HCT116 (cell line): ENCODE measurements around the gene FA2H. TPM values are rescaled to one million over a fixed set of nuclear protein-coding genes. Genes with fewer than 3 reads are reported as not detected.
"Not testable (repeated sequence)": the region's sequence is repeated elsewhere in the genome, so short reads cannot be mapped to it uniquely, and the experiment has no call there.

Source experiments
- ATAC-seq: fragments of 200-7000 bp; cut with Tn5 transposase; 2 replicates; pipeline ENCODE4 v1.9.1; 2020; ENCODE audit warnings: mild to moderate bottlenecking, moderate library complexity
- BruUV-seq: library from RNA; stranded (reverse); fragments of 400-500 nt; replicated peaks from 2 replicates; lab custom pipeline; 2021; lab: Mats Ljungman, UMichigan
- CTCF ChIA-PET: fragments of 300-600 bp; sonication (Branson Sonifier 250); formaldehyde crosslinking; loops from one replicate; lab custom pipeline; 2021; ENCODE audit warnings: antibody characterized with exemption; lab: Charles Lee
- POLR2A ChIA-PET: fragments of 300-600, 350-600 bp; sonication (Branson Sonifier 250); formaldehyde crosslinking; loops from one replicate; lab custom pipeline; 2021; ENCODE audit warnings: antibody characterized with exemption; lab: Charles Lee
- RAD21 ChIA-PET, 2 experiments: fragments of 300-600 bp; sonication (Branson Sonifier 250); formaldehyde crosslinking; loops; one replicate each; lab custom pipeline; 2023; ENCODE audit warnings: low total read pairs in 2 of 2; ENCODE audit not compliant: uncharacterized antibody in 2 of 2, unreplicated experiment in 2 of 2, low non-redundant PET in 1 of 2; lab: Charles Lee
- DNase-seq: peaks from one replicate; pipeline ENCODE4 v3.0.0-alpha.2; 2010; ENCODE audit warnings: low read depth, low spot score
- H2AFZ ChIP-seq: fragments of 200-600 bp; shearing (Covaris generic), sonication (generic); 2 replicates; pipeline ENCODE4 v1.6.1; 2017; ENCODE audit warnings: low read depth, mixed run types, mixed read lengths, antibody characterized with exemption, low read length; ENCODE audit not compliant: poor library complexity, severe bottlenecking
- H3K27ac ChIP-seq: 2 replicates; pipeline ENCODE4 v1.5.1; 2012; ENCODE audit warnings: low read depth, low read length
- H3K27me3 ChIP-seq: fragments of 200-600 bp; sonication (generic); 2 replicates; pipeline ENCODE4 v1.6.1; 2016; ENCODE audit warnings: mixed run types, low read length, mixed read lengths; ENCODE audit not compliant: insufficient read depth
- H3K36me3 ChIP-seq, 2 experiments: fragments of 200-500 bp in 1 of 2; fragments of 200-600 bp in 1 of 2; sonication (Bioruptor generic) in 1 of 2; sonication (generic) in 1 of 2; 2 replicates each; pipeline versions ENCODE4 v1.5.1 to v1.6.1; 2014 to 2016; ENCODE audit warnings: low read length in 2 of 2, inconsistent platforms in 1 of 2, mixed read lengths in 1 of 2, mixed run types in 1 of 2; ENCODE audit not compliant: insufficient read depth in 2 of 2, control insufficient read depth in 1 of 2
- H3K4me1 ChIP-seq, 2 experiments: fragments of 200-600 bp in 1 of 2; sonication (generic) in 1 of 2; 2 replicates each; pipeline versions ENCODE4 v1.5.1 to v1.6.1; 2012 to 2017; ENCODE audit warnings: low read length in 2 of 2, inconsistent platforms in 1 of 2, mild to moderate bottlenecking in 1 of 2, mixed read lengths in 1 of 2, mixed run types in 1 of 2, moderate library complexity in 1 of 2; ENCODE audit not compliant: insufficient read depth in 2 of 2, control insufficient read depth in 1 of 2
- H3K4me2 ChIP-seq: fragments of 200-600 bp; sonication (generic); 2 replicates; pipeline ENCODE4 v1.6.1; 2017; ENCODE audit warnings: mixed run types, low read length, mixed read lengths
- H3K4me3 ChIP-seq, 2 experiments: fragments of 200-600 bp in 1 of 2; sonication (generic) in 1 of 2; replicated peaks in 1 of 2; 2 replicates each; pipeline ENCODE4 v1.5.1; 2011 to 2016; ENCODE audit warnings: low read length in 2 of 2, control low read depth in 1 of 2, low read depth in 1 of 2, mild to moderate bottlenecking in 1 of 2, mixed read lengths in 1 of 2, mixed run types in 1 of 2
- H3K79me2 ChIP-seq: fragments of 200-600 bp; sonication (generic); 2 replicates; pipeline ENCODE4 v1.6.1; 2017; ENCODE audit warnings: mild to moderate bottlenecking, mixed run types, low read length, moderate library complexity, mixed read lengths; ENCODE audit not compliant: insufficient read depth
- H3K9ac ChIP-seq: fragments of 200-600 bp; sonication (generic); 2 replicates; pipeline ENCODE4 v1.6.1; 2016; ENCODE audit warnings: low read length, mixed read lengths
- H3K9me2 ChIP-seq: fragments of 200-600 bp; sonication (generic), shearing (Covaris generic); 2 replicates; pipeline ENCODE4 v1.6.1; 2017; ENCODE audit warnings: mixed run types, mild to moderate bottlenecking, moderate library complexity; ENCODE audit not compliant: insufficient read depth
- H3K9me3 ChIP-seq, 2 experiments: fragments of 200-500 bp in 1 of 2; fragments of 200-600 bp in 1 of 2; sonication (Bioruptor generic) in 1 of 2; sonication (generic) in 1 of 2; 2 replicates each; pipeline ENCODE4 v1.6.1; 2014 to 2017; ENCODE audit warnings: low read length in 2 of 2, mixed read lengths in 2 of 2, inconsistent platforms in 1 of 2, low read depth in 1 of 2, mild to moderate bottlenecking in 1 of 2, mixed run types in 1 of 2, moderate library complexity in 1 of 2; ENCODE audit not compliant: control insufficient read depth in 1 of 2, insufficient read depth in 1 of 2
- H4K20me1 ChIP-seq: fragments of 200-600 bp; sonication (generic), shearing (Covaris generic); 2 replicates; pipeline ENCODE4 v1.6.1; 2017; ENCODE audit warnings: mixed run types, mild to moderate bottlenecking, moderate library complexity; ENCODE audit not compliant: insufficient read depth
- EGR1 ChIP-seq: IDR thresholded peaks from 2 replicates; pipeline ENCODE4 v1.6.1; 2012; ENCODE audit warnings: low read depth
- JUND ChIP-seq: IDR thresholded peaks from 2 replicates; pipeline ENCODE4 v1.6.1; 2012
- MAX ChIP-seq: IDR thresholded peaks from 2 replicates; pipeline ENCODE4 v1.6.1; 2012
- REST ChIP-seq: IDR thresholded peaks from 2 replicates; pipeline ENCODE4 v1.6.1; 2012; ENCODE audit warnings: low read depth
- TCF7L2 ChIP-seq: IDR thresholded peaks from 2 replicates; pipeline ENCODE4 v1.7.0; 2011; ENCODE audit warnings: borderline replicate concordance, inconsistent platforms; ENCODE audit not compliant: insufficient read depth, insufficient read length; ENCODE audit errors: extremely low read depth
- YY1 ChIP-seq: IDR thresholded peaks from 2 replicates; pipeline ENCODE4 v1.6.1; 2011; ENCODE audit warnings: low read length, low read depth, moderate library complexity, mild to moderate bottlenecking; ENCODE audit not compliant: insufficient replicate concordance; ENCODE audit errors: extremely low read depth
- ZFX ChIP-seq: fragments of 450-650 bp; IDR thresholded peaks from 2 replicates; pipeline ENCODE4 v1.6.1; 2017
- intact Hi-C: fragments of 100-400 bp; cut with micrococcal nuclease; formaldehyde crosslinking; loops from 2 replicates; pipeline ENCODE4 v1.10.0; 2022
- total RNA-seq: library from RNA; stranded (reverse); gene quantifications from one replicate; pipeline ENCODE4 v1.2.1, GENCODE V29; 2021; ENCODE audit not compliant: unreplicated experiment

The FA2H gene
- total RNA-seq, 1 experiment from 2014 or later: 11.1 TPM

- no peak for TF ChIP-seq REST
- TF ChIP-seq YY1: no peak
- TF ChIP-seq ZFX: no peak
- TF ChIP-seq JUND: no peak
- TF ChIP-seq TCF7L2: no peak
- no peak for TF ChIP-seq MAX
- TF ChIP-seq EGR1: no peak
Observed at GRCh38 chr16:74723256-74723655, 51.4 kb downstream of the FA2H start (continued).

- ATAC-seq, H3K36me3 ChIP-seq, H3K4me2 ChIP-seq, RAD21 ChIA-PET, DNase-seq, H3K4me3 ChIP-seq, H3K27me3 ChIP-seq, BruUV-seq, H3K9me2 ChIP-seq, H4K20me1 ChIP-seq, POLR2A ChIA-PET, H3K27ac ChIP-seq, H3K9ac ChIP-seq, CTCF ChIA-PET, intact Hi-C loops, H2AFZ ChIP-seq, H3K4me1 ChIP-seq, H3K79me2 ChIP-seq, H3K9me3 ChIP-seq: not testable (repeated sequence)
Observed at GRCh38 chr16:74722156-74722555, 52.5 kb downstream of the FA2H start.
